Prostate gland (tissue), 2 donors: ENCODE measurements around the gene ADIPOR2. TPM values are rescaled to one million over a fixed set of nuclear protein-coding genes. Genes with fewer than 3 reads are reported as not detected.

Source experiments
- DNase-seq: peaks from one replicate; pipeline ENCODE4 v3.0.0-alpha.2; 2019; ENCODE audit warnings: low spot score
- H3K27ac ChIP-seq, 2 donors: fragments of 200-600 bp; sonication (generic); 2 replicates each; pipeline ENCODE4 v1.5.1; 2017 to 2019
- H3K27me3 ChIP-seq: fragments of 200-600 bp; sonication (generic); replicated peaks from 2 replicates; pipeline ENCODE4 v1.5.1; 2019; ENCODE audit not compliant: insufficient read depth
- H3K36me3 ChIP-seq, 2 donors: fragments of 200-600 bp; sonication (generic); 1 replicate in 1 of 2; 2 replicates in 1 of 2; pipeline versions ENCODE4 v1.5.1 to v1.8.1; 2017 to 2019
- H3K4me1 ChIP-seq: fragments of 200-600 bp; sonication (generic); replicated peaks from 2 replicates; pipeline ENCODE4 v1.5.1; 2019
- H3K4me3 ChIP-seq, 2 donors: fragments of 200-600 bp; sonication (generic); 2 replicates each; pipeline ENCODE4 v1.5.1; 2017 to 2019
- H3K9me3 ChIP-seq: fragments of 200-600 bp; sonication (generic); 2 replicates; pipeline ENCODE4 v1.5.1; 2017
- POLR2A ChIP-seq: fragments of 450-650 bp; IDR thresholded peaks from one replicate; pipeline ENCODE4 v1.6.1; 2016; ENCODE audit warnings: antibody characterized with exemption, mild to moderate bottlenecking
- POLR2AphosphoS5 ChIP-seq: sonication (generic); formaldehyde crosslinking; IDR thresholded peaks from one replicate; pipeline ENCODE4 v1.6.1; 2017; ENCODE audit warnings: antibody characterized with exemption
- WGBS: methylation state at CpG from one replicate; pipeline ENCODE4 v1.1.5; 2018; 5-methylcytosine and 5-hydroxymethylcytosine counted together
- intact Hi-C: fragments of 100-400 bp; cut with DNase I; formaldehyde crosslinking; loops from one replicate; pipeline ENCODE4 v1.14.2; 2022
- total RNA-seq, 2 donors: library from RNA; depleted of rRNA; stranded (reverse); fragments of >200 nt; gene quantifications; one replicate each; pipeline ENCODE4 v1.1.0, GENCODE V29; 2016
- TF ChIP-seq, protein P1 (sequence below), 4 experiments: fragments of 200-600 bp in 2 of 4; fragments of 450-650 bp in 2 of 4; sonication (generic) in 2 of 4; IDR thresholded peaks; 1 replicate in 3 of 4; 2 replicates in 1 of 4; pipeline ENCODE4 v1.5.1; 2016 to 2019; ENCODE audit warnings: antibody characterized with exemption in 4 of 4, mild to moderate bottlenecking in 2 of 4, moderate library complexity in 2 of 4

Gene ADIPOR2
- total RNA-seq, 2 donors from 2014 or later: 23.7 to 46.2 TPM

DNA sequence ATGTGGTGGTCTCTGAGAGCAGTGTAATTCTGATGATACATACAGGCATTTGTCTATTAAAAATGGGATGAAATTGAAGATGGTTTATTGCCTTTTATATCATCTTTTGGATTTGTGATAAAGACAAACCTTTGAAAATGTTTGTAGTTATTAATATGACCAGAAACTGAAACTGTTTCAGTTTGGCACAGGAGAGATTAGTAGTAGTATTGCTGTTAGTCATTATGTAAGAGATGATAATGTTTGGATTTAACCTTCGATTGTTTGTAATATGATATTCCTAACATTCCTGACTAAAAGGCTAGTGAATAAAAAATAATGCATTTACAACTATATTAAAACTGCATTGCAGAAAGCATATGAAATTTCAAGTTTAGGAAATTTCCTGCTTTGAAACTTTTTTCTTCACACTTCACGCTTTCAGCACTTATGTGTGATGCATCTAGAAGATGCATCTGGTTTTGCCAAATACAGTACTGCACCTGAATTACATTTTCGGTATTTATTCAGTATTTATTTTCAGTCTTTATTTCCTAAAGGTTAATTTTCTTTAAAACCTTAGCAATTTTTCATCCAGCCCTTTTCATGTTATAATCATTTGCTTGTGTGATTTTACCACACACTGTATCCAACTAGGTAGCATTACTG, 25.5 kb downstream of the ADIPOR2 start:
- Histone ChIP-seq H3K9me3 (no peaks in the 10 kb centered on the region), H3K27me3 (no peaks in the 10 kb centered on the region), H3K36me3 (no peaks in the 10 kb centered on the region), H3K4me3 (no peak overlapping the region), H3K4me1 (no peaks in the 10 kb centered on the region), H3K27ac (no peak overlapping the region)
- WGBS: 61% methylated on average over 3 of the region's 3 CpGs
- intact Hi-C loops: no loop called here
- no peak for DNase-seq
- TF ChIP-seq POLR2AphosphoS5 (no peak), POLR2A (no peak)
- TF ChIP-seq, protein P1, sequence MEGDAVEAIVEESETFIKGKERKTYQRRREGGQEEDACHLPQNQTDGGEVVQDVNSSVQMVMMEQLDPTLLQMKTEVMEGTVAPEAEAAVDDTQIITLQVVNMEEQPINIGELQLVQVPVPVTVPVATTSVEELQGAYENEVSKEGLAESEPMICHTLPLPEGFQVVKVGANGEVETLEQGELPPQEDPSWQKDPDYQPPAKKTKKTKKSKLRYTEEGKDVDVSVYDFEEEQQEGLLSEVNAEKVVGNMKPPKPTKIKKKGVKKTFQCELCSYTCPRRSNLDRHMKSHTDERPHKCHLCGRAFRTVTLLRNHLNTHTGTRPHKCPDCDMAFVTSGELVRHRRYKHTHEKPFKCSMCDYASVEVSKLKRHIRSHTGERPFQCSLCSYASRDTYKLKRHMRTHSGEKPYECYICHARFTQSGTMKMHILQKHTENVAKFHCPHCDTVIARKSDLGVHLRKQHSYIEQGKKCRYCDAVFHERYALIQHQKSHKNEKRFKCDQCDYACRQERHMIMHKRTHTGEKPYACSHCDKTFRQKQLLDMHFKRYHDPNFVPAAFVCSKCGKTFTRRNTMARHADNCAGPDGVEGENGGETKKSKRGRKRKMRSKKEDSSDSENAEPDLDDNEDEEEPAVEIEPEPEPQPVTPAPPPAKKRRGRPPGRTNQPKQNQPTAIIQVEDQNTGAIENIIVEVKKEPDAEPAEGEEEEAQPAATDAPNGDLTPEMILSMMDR (IDR thresholded peaks at IDR 0.05): no peak

DNA sequence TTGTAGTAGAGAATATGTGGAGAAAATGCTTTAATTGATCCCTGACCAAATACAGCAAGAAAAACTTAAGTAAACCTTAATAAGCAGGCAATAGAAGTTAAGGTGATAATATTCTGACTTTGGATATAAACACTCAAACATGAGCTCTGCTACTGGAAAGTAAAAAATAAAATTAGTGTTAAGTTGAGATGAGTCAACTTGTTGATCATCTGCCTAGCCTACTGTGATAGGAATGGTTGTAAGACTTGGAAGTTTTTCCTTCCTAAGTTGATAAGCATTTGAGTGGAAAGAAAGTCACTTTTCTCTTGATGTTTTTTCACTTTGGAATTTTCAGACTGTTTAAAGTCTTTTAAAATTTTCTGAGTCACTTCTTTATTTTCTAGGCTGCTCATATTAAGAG, 26.0 kb downstream of the ADIPOR2 start:
- intact Hi-C loops: no loop called here
- DNase-seq: no peak
- Histone ChIP-seq H3K4me3 (no peak overlapping the region), H3K36me3 (no peaks in the 10 kb centered on the region), H3K4me1 (no peaks in the 10 kb centered on the region), H3K27ac (no peak overlapping the region), H3K9me3 (no peaks in the 10 kb centered on the region), H3K27me3 (no peaks in the 10 kb centered on the region)
- TF ChIP-seq, protein P1 (IDR thresholded peaks at IDR 0.05): no peak
- TF ChIP-seq POLR2A (no peak), POLR2AphosphoS5 (no peak)

DNA sequence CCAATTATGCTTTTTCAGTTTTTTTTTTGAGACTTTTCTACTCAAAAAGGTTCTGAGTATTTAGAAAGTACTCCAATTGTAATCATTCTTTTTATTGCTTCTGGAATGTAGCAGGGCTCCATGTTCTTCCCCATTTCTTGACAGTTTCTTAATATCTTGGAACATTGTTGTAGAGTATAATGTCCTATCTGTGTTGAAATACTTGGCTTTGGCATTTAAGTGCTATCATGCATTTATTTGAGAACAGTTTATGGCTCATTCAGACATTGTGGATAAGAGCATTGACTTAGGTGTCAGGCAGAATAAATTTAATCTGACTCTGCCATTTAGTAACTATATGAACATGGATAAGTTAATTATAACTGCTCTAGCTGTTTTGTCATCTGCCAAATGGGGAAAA, 28.3 kb downstream of the ADIPOR2 start:
- Histone ChIP-seq H3K27me3 (no peaks in the 10 kb centered on the region), H3K4me1 (no peaks in the 10 kb centered on the region), H3K27ac (no peak overlapping the region), H3K36me3 (no peaks in the 10 kb centered on the region), H3K9me3 (no peaks in the 10 kb centered on the region), H3K4me3 (no peak overlapping the region)
- intact Hi-C loops: no loop called here
- DNase-seq: no peak
- TF ChIP-seq POLR2A (no peak), POLR2AphosphoS5 (no peak)
- TF ChIP-seq, protein P1 (IDR thresholded peaks at IDR 0.05): no peak

DNA sequence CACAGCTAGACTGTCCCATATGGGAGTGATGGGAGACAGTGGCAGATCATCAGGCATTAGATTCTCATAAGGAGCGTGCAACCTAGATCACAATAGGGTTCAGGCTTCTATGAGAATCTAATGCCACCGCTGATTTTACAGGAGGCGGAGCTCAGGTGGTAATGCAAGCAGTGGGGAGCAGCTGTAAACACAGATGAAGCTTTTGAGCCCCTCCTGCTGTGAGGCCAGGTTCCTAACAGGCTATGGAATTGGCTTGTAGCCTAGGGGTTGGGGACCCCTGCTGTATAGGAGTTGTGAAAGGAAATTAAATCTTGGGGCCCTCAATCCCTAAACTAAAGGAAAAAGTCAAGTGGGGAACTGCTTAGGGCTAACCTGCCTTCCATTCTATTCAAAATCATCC, 29.6 kb downstream of the ADIPOR2 start:
- Histone ChIP-seq H3K4me3 (no peak overlapping the region), H3K27ac (no peak overlapping the region), H3K36me3 (no peaks in the 10 kb centered on the region), H3K9me3 (no peaks in the 10 kb centered on the region), H3K27me3 (no peaks in the 10 kb centered on the region), H3K4me1 (no peaks in the 10 kb centered on the region)
- TF ChIP-seq POLR2A (no peak), POLR2AphosphoS5 (no peak)
- TF ChIP-seq, protein P1 (IDR thresholded peaks at IDR 0.05): no peak
- intact Hi-C loops: no loop called here
- DNase-seq: no peak
- 85% methylated on average over 3 of the region's 3 CpGs for WGBS

DNA sequence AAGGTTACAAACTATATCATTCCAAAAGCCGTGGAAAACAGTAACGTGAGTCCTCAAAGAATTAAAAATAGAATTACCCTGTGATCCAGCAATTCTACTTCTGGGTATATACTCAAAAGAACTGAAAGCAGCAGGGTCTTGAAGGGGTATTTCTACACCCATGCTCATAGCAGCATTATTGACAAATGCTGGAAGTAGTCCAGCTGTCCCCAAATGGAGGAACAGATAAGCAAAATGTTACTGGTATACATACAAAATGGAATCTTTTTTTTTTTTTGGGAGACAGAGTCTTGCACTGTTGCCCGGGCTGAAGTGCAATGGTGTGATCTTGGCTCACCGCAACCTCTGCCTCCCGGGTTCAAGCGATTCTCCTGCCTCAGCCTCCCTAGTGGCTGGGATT, 32.9 kb downstream of the ADIPOR2 start:
- Histone ChIP-seq H3K27ac (no peak overlapping the region), H3K9me3 (no peaks in the 10 kb centered on the region), H3K27me3 (no peaks in the 10 kb centered on the region), H3K4me1 (no peaks in the 10 kb centered on the region), H3K4me3 (no peak overlapping the region), H3K36me3 (no peaks in the 10 kb centered on the region)
- DNase-seq: no peak
- TF ChIP-seq, protein P1 (IDR thresholded peaks at IDR 0.05): no peak
- TF ChIP-seq POLR2A: no peak
- no peak for TF ChIP-seq POLR2AphosphoS5
- WGBS: 94% methylated on average over 6 of the region's 6 CpGs
- intact Hi-C loops: no loop called here
